Raji (cell line): ENCODE results near the gene KCTD2.

Experiments
- POLR2A ChIP-seq: IDR thresholded peaks from 2 replicates; pipeline ENCODE4 v1.6.1; 2011; ENCODE audit warnings: low read depth, low read length, control low read depth; ENCODE audit not compliant: insufficient read depth

KCTD2 gene

DNA sequence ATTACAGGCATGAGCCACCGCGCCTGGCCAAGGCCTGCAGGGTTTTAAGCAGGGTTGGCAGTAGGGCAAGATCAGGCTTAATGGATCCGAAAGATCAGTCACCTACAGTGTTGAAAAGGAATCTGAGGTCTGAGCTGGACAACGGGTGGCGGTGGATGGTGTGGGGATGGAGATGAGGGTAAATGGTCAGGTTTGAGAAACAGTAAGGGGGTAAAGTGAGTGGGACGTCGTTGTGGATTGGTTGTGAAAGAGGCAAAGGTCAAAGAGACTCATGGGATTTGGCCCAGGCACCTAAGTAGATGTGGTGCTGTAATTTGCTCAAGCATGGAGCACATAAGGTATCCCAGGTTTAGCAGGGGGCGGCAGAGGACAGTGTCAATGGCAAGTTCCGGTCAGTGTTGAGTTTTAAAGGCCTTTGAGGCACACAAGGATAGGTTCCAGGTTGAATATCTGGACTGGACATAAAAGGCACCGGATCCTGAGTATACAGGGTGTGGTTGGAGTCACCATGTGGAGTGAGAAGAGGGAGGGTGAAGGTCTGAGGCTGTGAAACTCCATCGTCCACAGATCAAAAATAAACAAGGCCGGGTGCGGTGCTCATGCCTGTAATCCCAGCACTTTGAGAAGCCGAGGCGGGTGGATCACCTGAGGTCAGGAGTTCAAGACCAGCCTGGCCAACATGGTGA, 39.6 kb downstream of the KCTD2 start:
- no peak for TF ChIP-seq POLR2A

DNA sequence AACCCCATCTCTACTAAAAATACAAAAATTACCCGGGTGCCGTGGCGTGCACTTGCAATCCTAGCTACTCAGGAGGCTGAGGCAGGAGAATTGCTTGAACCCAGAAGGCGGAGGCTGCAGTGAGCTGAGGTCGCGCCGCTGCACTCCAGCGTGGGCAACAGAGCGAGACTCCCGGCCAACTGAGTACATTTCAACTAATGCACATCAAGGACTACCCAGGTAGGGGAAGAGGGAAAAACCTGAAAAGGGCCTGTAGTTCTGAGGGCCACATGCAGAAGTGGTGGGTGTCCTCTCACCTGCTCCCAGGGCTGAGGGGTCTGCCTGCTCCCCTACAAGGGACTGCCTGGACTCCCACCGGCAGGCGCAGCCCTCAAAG, 40.1 kb downstream of the KCTD2 start:
- TF ChIP-seq POLR2A: no peak

DNA sequence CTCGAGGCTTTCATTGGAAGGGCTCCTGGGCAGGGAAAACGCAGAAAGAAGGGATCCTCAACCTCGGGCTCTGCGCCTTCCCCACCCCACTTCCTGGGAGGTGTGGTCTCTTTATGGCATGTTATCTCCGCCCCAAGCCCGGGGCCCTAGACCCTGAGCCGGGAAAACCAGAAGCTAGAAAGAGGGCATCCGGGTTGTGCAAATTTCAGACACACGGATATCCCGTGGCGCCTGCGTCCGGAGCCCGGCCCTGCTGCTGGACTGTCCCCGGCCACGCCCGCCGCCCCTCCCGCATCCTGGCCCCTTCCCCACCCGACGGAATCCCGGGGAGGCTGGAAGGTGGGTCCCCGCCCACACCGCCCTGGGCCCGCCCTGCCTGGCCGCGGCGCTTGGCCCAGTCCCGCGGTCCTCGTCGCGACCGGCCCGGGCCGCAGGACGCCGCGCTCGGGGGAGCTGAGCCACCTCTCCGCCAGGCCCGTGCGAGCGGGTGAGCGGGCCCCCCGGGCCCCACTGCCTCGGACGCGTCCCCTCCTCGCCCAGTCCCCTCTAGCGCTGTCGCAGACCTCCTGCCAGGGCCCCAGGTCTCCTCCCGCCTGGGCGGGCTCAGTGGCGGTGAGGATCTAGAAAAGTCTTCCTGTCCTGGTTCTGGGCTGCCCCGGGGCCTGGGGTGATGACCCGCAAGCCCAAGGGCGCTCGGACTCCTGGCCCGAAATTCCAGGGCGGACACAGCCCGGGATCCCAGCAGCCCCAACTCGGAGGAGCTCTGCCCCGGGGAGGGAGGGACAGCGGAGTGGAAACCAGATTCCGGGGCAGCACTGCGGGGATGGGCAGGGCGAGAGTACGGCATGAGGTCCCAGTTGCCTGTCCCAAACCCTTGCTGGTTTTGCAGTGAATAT, 40.8 kb downstream of the KCTD2 start, which contains the start of gene SLC16A5:
TSS of gene SLC16A5 (plus strand) at position 397 of the 896 bp plus-strand sequence. CDS start 5,683 bp downstream, outside the sequence.
- TF ChIP-seq POLR2A: no peak

GRCh38 chr17:75088465-75089417, 41.7 kb downstream of the KCTD2 start:
- no peak for TF ChIP-seq POLR2A

GRCh38 chr17:75090871-75091854, 44.1 kb downstream of the KCTD2 start:
- no peak for TF ChIP-seq POLR2A

- TF ChIP-seq POLR2A: no peak
These were observed 44.9 kb downstream of the KCTD2 start for GRCh38 chr17:75091855-75092327.

GRCh38 chr17:75093548-75094158, 46.6 kb downstream of the KCTD2 start:
- no peak for TF ChIP-seq POLR2A

DNA sequence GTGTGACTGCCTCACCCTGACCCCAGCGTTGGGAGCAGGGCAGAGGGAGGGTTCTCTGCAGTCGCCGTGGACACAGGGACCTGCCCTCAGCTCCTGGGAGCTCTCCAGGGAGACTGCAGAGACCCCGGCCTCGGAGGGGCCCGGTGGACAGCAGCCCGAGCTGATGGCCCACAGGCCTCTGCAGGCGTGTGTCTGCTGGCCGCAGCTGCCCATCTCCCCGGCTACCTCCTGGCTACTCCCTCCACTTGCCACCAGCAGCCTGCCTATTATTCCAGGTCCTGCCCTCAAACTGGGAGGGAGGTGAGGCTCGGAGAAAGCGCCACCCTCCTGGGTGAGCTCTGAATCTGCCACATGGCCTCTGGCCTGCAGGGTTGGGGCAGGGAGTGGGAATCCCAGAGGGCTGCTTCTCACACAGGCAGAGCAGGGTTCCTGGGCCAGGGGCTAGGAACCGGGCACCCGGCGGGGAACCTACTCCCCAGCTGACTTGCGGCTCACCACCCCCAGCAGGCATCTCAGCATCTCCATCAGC, 47.9 kb downstream of the KCTD2 start:
- TF ChIP-seq POLR2A: no peak

DNA sequence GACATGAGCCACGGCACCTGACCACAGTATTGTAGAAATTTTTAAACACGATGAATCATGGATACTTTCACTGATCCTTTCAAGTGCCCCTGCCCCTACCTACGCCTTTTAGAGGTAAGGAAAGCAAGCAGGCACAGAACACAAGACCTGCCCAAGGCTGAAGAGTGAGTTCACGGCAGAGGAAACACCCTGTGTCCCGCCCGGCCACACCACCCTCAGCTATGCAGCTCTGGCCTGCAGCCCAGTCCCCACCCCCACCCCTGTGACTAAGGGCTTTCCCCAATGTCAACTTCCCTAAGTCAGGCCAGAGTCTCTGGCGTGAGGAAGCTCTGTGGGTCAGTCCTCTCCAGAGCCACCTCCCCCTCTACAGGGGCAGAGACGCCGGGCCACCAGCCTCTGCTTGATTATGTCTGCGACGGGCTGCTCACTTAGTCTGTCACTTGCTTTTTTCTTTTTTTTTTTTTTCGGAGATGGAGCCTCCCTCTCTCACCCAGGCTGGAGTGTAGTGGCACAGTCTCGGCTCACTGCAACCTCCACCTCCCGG, 49.1 kb downstream of the KCTD2 start:
- no peak for TF ChIP-seq POLR2A

DNA sequence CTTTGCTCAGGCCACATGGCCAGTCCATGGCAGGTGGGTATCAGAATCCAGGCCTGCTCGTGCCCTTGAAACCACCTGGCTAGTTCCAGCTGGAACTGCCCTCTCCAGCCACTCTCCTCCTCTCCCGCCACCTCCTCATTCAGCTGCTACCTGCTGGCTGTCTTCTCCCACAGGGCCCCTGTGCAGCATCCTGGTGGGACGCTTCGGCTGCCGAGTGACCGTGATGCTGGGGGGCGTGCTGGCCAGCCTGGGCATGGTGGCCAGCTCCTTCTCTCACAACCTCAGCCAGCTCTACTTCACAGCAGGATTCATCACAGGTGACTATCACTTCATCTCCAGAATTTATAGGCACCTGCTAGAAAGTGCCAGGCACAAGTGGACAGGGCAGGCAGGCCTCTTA, 50.8 kb downstream of the KCTD2 start:
- no peak for TF ChIP-seq POLR2A

DNA sequence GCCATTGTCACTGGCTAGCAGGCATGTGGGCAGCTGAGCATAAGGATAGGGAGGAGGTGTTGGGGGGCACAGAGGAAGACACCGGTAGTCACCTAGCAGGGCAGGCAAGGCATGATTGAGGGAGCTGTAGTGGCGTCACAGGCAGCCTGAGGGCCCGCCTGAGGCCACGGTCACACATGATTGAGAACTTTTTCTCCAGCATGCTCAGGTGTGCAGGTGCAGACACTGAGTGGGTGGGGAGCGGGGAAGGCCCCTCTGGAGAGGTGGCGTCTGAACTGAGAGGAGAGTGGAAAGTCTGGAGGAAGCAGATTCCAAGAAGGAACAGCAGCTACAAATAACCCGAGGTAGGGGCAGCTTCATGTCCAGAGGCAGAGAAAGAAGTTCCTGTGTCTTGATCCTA, 51.8 kb downstream of the KCTD2 start:
- no peak for TF ChIP-seq POLR2A

DNA sequence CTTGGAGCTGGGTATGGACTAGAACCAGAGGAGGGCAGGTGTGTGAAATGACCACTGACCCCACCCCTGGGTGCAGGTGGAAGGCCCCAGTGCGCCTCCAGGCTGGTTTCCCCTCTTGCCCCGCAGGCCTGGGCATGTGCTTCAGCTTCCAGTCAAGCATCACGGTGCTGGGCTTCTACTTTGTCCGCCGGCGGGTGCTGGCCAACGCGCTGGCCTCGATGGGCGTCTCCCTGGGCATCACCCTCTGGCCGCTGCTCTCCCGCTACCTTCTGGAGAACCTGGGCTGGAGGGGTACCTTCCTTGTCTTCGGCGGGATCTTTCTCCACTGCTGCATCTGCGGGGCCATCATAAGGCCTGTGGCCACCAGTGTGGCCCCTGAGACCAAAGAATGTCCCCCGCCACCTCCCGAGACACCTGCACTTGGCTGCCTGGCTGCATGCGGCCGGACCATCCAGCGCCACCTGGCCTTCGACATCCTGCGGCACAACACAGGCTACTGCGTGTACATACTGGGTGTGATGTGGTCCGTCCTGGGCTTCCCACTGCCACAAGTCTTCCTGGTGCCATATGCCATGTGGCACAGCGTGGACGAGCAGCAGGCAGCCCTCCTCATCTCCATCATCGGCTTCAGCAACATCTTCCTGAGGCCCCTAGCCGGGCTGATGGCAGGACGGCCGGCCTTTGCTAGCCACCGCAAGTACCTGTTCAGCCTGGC, 53.0 kb downstream of the KCTD2 start:
- TF ChIP-seq POLR2A: no peak

DNA sequence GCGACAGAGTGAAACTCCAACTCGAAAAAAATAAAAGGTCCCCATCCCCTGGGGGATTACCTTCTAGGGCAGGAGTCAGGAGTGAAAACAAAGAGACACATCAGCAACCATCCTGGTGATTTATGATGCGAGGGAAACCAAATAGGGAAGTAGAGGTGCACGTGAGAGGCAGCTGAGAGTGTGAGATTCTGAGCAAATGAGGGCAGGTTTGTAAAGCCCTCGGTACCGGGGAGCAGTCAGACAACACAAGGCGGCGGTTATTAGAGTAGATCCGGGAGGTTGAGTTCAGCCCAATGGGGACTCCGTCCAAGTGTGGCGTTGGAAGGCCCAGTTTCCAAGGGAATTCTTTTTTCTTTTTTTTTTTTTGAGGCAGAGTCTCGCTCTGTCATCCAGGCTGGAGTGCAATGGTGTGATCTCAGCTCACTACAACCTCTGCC, 55.4 kb downstream of the KCTD2 start:
- TF ChIP-seq POLR2A: no peak
